Neural progenitor cell (in vitro differentiated cells): ENCODE data around the gene IL12A.

Source experiments
- EZH2phosphoT487 ChIP-seq: fragments of 200-600 bp; sonication (generic); IDR thresholded peaks from 2 replicates; pipeline ENCODE4 v1.6.1; 2017; ENCODE audit warnings: antibody characterized with exemption
- TF ChIP-seq, protein P1 (sequence below): fragments of 200-600 bp; sonication (generic); IDR thresholded peaks from 2 replicates; pipeline ENCODE4 v1.5.1; 2017; ENCODE audit warnings: antibody characterized with exemption, mild to moderate bottlenecking

DNA sequence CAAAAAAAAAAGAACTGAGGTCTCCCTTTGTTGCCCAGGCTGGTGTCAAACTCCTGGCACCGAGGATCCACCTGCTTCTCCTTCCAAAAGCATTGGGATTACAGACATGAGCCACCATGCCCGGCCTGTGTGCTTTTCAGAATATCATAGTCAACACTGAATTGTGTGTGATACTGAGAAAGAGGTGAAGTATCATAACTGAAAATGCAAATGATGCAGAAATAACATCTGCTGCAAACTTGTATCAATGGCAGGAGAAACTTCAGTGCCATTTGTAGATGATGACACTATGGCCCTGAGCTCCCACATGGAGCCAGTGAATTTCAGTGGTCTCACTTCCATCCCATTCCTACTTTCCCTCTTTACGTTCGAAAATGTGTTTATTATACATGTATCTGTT is 21.9 kb downstream of the IL12A start:
- no peak for TF ChIP-seq EZH2phosphoT487
- TF ChIP-seq, protein P1, sequence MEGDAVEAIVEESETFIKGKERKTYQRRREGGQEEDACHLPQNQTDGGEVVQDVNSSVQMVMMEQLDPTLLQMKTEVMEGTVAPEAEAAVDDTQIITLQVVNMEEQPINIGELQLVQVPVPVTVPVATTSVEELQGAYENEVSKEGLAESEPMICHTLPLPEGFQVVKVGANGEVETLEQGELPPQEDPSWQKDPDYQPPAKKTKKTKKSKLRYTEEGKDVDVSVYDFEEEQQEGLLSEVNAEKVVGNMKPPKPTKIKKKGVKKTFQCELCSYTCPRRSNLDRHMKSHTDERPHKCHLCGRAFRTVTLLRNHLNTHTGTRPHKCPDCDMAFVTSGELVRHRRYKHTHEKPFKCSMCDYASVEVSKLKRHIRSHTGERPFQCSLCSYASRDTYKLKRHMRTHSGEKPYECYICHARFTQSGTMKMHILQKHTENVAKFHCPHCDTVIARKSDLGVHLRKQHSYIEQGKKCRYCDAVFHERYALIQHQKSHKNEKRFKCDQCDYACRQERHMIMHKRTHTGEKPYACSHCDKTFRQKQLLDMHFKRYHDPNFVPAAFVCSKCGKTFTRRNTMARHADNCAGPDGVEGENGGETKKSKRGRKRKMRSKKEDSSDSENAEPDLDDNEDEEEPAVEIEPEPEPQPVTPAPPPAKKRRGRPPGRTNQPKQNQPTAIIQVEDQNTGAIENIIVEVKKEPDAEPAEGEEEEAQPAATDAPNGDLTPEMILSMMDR = no peak
